ENCODE data around the gene APBB2. TPM values are rescaled to one million over a fixed set of nuclear protein-coding genes. Genes with fewer than 3 reads are reported as not detected.

Gene APBB2
- polyA plus RNA-seq, 3 donors from 2014 or later, result not detected

DNA sequence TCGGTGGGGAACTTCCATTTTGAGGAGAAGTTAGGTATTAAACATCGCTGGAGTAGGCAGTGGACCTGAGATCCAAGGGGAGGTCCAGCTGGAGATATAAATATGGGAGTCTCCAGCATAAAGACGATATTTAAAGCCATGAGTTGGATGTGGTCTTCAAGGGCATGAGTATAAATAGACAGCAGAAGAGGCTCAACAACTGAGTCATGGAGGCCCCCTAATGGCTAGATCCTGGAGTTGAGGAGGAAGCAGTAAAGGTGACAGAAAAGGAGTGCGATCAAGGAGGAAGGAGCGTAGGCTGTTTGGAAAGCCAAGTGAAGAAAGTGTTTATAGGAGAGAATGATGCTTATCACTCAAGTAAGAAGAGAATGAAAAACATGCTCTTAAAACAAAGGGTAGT, 18.1 kb upstream of the APBB2 start:
- Mint-ChIP-seq H3K9me3 (peaks cover 0 to 5% (median 0%) of the 10 kb centered on the region in 6 donors), H3K27me3 (ENCODE audit: low read depth in 3 of 3) (peaks cover 0 to 4% (median 3%) of the 10 kb centered on the region in 3 donors), H3K4me3 (no peak overlapping the region), H3K4me1 (no peaks in the 10 kb centered on the region), H3K36me3 (no peaks in the 10 kb centered on the region), H3K27ac (no peak overlapping the region)
- DNase-seq, result no peak

- Mint-ChIP-seq H3K4me1 (no peaks in the 10 kb centered on the region), H3K27me3 (ENCODE audit: low read depth in 3 of 3) (peaks cover 0 to 3% (median 3%) of the 10 kb centered on the region in 3 donors), H3K27ac (no peak overlapping the region), H3K36me3 (no peaks in the 10 kb centered on the region), H3K4me3 (no peak overlapping the region), H3K9me3 (peaks cover 0 to 5% (median 0%) of the 10 kb centered on the region in 6 donors)
- no peak for DNase-seq
These were observed 13.6 kb upstream of the APBB2 start for GRCh38 chr4:41227902-41228301.

DNA sequence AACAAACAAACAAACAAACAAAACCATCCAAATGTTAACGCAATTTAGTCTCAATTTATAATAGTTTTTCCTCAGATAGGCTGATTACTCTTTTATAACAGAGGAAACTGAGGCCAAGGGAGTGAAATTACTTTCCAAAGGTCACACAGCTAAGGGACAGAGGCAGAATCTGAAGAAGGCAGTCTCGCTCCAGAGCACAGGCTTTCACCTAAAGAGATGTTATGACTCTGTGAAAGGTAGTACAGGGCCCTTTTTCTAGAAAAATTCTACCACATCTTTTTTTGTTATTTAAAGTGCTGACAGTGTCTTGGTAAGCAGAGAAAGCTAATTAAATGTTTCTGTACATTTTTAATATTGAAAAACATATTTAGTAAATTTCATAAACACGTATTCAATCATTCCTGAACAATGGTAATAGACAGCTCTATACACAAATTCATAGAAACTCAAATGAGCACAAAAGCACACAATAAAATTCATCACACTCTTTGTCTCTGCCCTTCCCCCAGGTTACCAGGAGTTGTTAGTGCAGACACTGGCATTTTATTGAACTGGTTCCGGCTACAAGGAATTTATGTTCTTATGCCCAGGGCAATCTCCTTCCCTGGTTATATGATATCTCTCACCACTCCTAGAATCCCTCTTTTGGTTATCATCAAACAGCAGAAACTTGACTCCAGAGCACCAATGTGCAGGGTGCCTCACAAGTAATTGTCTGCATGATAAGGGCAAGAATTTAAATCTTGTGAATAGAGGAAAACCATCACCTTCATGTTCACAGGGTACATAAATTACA, 7.7 kb upstream of the APBB2 start:
- Mint-ChIP-seq H3K27ac (no peak overlapping the region), H3K36me3 (no peaks in the 10 kb centered on the region), H3K9me3 (peaks cover 0 to 2% (median 0%) of the 10 kb centered on the region in 6 donors), H3K27me3 (ENCODE audit: low read depth in 3 of 3) (peaks cover 1 to 8% (median 6%) of the 10 kb centered on the region in 3 donors), H3K4me1 (peaks cover 0 to 2% of the 10 kb centered on the region in 2 donors), H3K4me3 (no peak overlapping the region)
- DNase-seq, result no peak

DNA sequence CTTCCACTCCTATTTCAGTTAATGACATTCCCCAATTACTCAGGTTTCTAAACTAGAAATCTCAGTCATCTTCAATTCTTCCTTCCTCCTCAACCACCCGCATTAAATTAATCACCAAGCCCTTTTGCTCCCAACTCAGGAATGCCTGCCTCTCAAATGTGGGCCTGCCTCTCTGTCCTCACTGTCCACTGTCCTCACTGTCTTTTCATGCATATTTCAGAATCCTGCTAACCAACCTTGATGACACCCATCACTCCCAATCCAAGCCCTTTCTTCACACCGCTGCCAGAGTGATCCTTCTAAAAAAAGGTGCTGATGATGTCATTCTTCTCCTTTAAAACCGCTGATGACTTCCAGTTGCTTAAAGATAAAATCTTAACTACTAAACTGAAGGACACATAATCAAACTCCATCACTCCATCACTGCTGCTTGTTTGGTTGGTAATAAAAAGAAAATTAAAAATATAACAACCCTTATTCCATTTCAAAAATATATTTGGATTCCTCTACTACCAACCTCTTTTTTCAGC, 5.1 kb upstream of the APBB2 start:
- DNase-seq, result no peak
- Mint-ChIP-seq H3K27ac (no peak overlapping the region), H3K4me3 (no peak overlapping the region), H3K36me3 (peaks cover 0 to 5% (median 4%) of the 10 kb centered on the region in 3 donors), H3K4me1 (peaks cover 6 to 21% of the 10 kb centered on the region in 2 donors), H3K27me3 (ENCODE audit: low read depth in 3 of 3) (peaks cover 10 to 15% (median 13%) of the 10 kb centered on the region in 3 donors), H3K9me3 (peaks cover 0 to 13% (median under 1%) of the 10 kb centered on the region in 6 donors)

- Mint-ChIP-seq H3K36me3 (peaks cover 0 to 5% (median 4%) of the 10 kb centered on the region in 3 donors), H3K27ac (no peak overlapping the region), H3K4me1 (peaks cover 6 to 21% of the 10 kb centered on the region in 2 donors), H3K9me3 (peaks cover 0 to 13% (median under 1%) of the 10 kb centered on the region in 6 donors), H3K27me3 (ENCODE audit: low read depth in 3 of 3) (peaks cover 10 to 15% (median 13%) of the 10 kb centered on the region in 3 donors), H3K4me3 (no peak overlapping the region)
- DNase-seq, result no peak
These were observed 4.4 kb upstream of the APBB2 start for GRCh38 chr4:41218703-41219102.

DNA sequence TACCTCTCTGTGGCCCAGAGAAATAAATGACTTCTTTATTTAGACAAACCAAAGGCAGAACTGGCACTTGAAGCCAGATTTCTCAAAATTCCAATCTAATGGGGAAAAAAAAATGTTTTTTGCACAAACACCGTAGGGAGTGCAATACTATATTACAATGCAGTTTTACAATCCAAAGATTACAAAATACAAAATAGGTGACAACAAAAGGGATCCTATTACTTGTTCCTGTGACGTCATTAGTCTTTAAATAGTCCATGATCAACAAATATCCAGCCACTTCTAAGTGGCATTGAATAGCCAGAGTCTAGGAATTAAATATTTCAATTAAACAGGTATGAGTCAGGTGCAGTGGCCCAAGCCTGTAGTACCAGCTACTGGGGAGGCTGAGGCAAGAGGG, 3.0 kb upstream of the APBB2 start:
- H3K27ac Mint-ChIP-seq, result no peak overlapping the region
- peaks cover 16 to 23% (median 17%) of the 10 kb centered on the region in 3 donors for H3K27me3 Mint-ChIP-seq (ENCODE audit: low read depth in 3 of 3)
- peaks cover 0 to 18% (median 2%) of the 10 kb centered on the region in 6 donors for H3K9me3 Mint-ChIP-seq
- H3K36me3 Mint-ChIP-seq, result peaks cover 0 to 5% (median 4%) of the 10 kb centered on the region in 3 donors
- peaks cover 6 to 21% of the 10 kb centered on the region in 2 donors for H3K4me1 Mint-ChIP-seq
- DNase-seq, result no peak
- H3K4me3 Mint-ChIP-seq, result no peak overlapping the region

DNA sequence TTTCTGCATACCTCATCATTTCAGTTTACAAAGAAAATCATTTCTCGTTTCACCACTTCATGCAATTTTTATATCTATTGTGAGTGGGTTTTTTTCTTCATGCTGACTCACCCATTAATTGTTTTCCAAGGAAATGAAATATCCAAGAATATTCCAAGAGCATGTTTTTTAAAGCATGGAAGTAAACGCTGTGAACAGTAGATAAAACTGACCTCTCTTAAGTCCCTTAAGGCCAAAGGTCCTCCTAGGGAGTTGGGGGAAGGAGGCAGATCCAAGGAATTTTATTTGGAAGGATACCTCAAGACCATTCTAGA, 2.6 kb upstream of the APBB2 start:
- Mint-ChIP-seq H3K4me3 (peak overlapping the region; percentile 7 to 67 (median 50)), H3K27me3 (ENCODE audit: low read depth in 3 of 3) (peaks cover 17 to 23% (median 20%) of the 10 kb centered on the region in 3 donors), H3K9me3 (peaks cover 0 to 18% (median 2%) of the 10 kb centered on the region in 6 donors), H3K4me1 (peaks cover 6 to 21% of the 10 kb centered on the region in 2 donors), H3K36me3 (peaks cover 0 to 5% (median 4%) of the 10 kb centered on the region in 3 donors), H3K27ac (no peak overlapping the region)
- no peak for DNase-seq

DNA sequence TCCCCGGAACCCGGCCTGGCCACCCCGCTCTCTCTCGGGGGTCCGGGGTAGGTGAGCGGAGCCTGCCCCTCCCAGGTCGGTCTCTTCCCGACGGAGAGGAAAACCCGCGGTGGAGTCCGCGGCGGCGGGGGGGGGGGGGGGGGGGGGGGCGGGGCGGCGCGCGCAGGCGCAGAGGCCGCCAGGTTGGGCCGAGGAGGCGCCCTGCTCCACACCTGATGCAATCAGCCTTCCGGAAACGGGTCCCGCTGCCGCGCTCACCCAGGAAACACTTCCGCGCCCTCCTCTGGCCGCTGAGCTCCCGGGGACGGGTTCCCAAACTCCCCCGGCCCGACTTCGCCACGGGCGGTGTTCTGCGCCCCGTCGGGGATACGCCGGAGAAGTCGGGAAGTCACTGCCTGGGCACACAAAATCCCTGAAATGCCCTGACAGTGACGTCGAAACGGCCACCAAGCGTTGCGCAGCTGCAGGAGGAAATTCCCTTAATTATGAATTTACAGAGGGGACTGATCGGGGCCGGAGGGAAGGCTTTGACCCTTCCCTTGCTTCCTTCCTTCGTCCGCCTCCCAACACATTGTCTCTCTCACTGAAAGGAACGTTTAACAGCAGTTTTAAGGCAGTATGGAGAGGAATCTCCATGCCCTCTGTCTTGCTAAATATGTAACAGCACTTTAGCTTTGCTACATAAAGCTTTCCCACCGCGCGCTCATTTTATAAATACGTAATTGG, 2.1 kb upstream of the APBB2 start:
- H3K4me3 Mint-ChIP-seq, result peak overlapping the region; percentile 7 to 67 (median 50)
- peaks cover 6 to 21% of the 10 kb centered on the region in 2 donors for H3K4me1 Mint-ChIP-seq
- no peak for DNase-seq
- H3K9me3 Mint-ChIP-seq, result peaks cover 0 to 18% (median 2%) of the 10 kb centered on the region in 6 donors
- peaks cover 0 to 5% (median 4%) of the 10 kb centered on the region in 3 donors for H3K36me3 Mint-ChIP-seq
- peaks cover 17 to 28% (median 20%) of the 10 kb centered on the region in 3 donors for H3K27me3 Mint-ChIP-seq (ENCODE audit: low read depth in 3 of 3)
- H3K27ac Mint-ChIP-seq, result no peak overlapping the region

DNA sequence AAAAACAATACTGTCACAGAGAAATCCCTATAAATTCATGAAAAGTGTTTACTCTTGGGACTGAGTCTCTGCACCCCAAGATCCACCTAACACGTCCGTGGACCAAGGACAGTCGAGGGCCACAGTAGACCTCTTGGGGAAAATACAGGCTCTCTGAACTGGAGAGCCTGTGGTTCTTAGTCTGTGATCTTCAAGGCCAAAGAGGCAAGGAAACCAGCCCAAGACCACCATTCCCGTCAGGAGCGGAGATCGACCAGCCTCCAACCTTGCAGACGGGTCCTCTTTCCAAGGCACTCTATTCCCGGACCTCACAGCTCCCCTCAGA, 1.6 kb upstream of the APBB2 start:
- no peak overlapping the region for H3K27ac Mint-ChIP-seq
- DNase-seq, result no peak
- peaks cover 6 to 21% of the 10 kb centered on the region in 2 donors for H3K4me1 Mint-ChIP-seq
- H3K27me3 Mint-ChIP-seq (ENCODE audit: low read depth in 3 of 3), result peaks cover 17 to 25% (median 20%) of the 10 kb centered on the region in 3 donors
- peaks cover 0 to 18% (median 2%) of the 10 kb centered on the region in 6 donors for H3K9me3 Mint-ChIP-seq
- H3K36me3 Mint-ChIP-seq, result peaks cover 0 to 5% (median 4%) of the 10 kb centered on the region in 3 donors
- H3K4me3 Mint-ChIP-seq, result peak overlapping the region; percentile 24 to 69 (median 43)

- Mint-ChIP-seq H3K4me1 (peaks cover 6 to 21% of the 10 kb centered on the region in 2 donors), H3K27me3 (ENCODE audit: low read depth in 3 of 3) (peaks cover 16 to 24% (median 20%) of the 10 kb centered on the region in 3 donors), H3K9me3 (peaks cover 0 to 18% (median 1%) of the 10 kb centered on the region in 6 donors), H3K36me3 (peaks cover 0 to 5% (median 4%) of the 10 kb centered on the region in 3 donors), H3K4me3 (peak overlapping the region in 2 of 5 donors; percentile 48 to 62), H3K27ac (no peak overlapping the region)
- no peak for DNase-seq
These were observed 813 bp upstream of the APBB2 start for GRCh38 chr4:41215155-41215554.

DNA sequence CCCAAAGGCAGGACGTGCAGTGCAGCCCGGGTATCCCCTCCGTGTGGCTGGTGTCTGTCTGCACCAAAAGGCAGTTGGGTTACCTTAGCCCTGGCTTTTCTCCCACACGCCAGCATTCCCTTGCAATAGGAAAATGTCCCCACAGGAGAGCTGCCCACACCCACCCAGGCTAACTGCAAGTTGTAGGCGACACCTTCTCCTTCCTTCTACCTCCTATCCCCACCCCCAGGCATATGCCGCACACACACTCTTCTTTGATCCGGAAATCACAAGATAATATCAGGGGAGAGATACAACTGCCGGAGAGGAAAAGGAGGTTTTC, 444 bp upstream of the APBB2 start:
- peaks cover 14 to 22% (median 20%) of the 10 kb centered on the region in 3 donors for H3K27me3 Mint-ChIP-seq (ENCODE audit: low read depth in 3 of 3)
- H3K4me1 Mint-ChIP-seq, result peaks cover 6 to 21% of the 10 kb centered on the region in 2 donors
- peaks cover 0 to 18% (median 1%) of the 10 kb centered on the region in 6 donors for H3K9me3 Mint-ChIP-seq
- peak overlapping the region in 2 of 5 donors; percentile 48 for H3K4me3 Mint-ChIP-seq
- H3K36me3 Mint-ChIP-seq, result peaks cover 0 to 5% (median 4%) of the 10 kb centered on the region in 3 donors
- H3K27ac Mint-ChIP-seq, result no peak overlapping the region
- DNase-seq, result no peak

DNA sequence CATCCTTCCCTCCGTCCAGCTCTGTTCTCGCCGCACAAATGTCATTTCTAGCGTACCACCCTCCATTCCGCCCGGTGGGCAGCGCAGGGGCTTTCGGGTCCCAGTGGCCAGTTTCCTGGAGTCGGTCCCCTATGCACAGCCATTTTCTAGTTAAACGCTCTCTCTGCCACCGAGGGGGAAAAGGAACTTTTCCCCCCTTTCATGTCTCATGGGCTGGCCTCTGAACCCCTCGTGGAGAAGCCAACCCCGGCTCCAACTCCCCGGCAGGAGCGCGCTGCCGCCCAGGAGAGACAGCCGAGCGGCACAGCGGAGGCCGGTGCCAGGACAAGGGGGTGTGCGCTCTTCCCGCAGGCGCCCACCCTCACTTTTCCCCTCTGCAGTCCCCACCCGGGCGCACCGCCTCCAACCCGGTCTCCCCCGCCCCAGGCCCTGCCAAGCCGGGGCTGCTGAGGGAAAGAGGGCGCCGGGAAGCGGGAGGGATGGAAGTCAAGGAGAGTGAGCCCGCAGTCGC, 662 bp downstream of the APBB2 start:
- peaks cover 0 to 18% (median 1%) of the 10 kb centered on the region in 6 donors for H3K9me3 Mint-ChIP-seq
- H3K4me1 Mint-ChIP-seq, result peaks cover 6 to 21% of the 10 kb centered on the region in 2 donors
- H3K27me3 Mint-ChIP-seq (ENCODE audit: low read depth in 3 of 3), result peaks cover 14 to 22% (median 20%) of the 10 kb centered on the region in 3 donors
- peaks cover 0 to 5% (median 4%) of the 10 kb centered on the region in 3 donors for H3K36me3 Mint-ChIP-seq
- no peak for DNase-seq
- peak overlapping the region in 2 of 5 donors; percentile 36 to 48 for H3K4me3 Mint-ChIP-seq
- H3K27ac Mint-ChIP-seq, result no peak overlapping the region

- peaks cover 14 to 22% (median 20%) of the 10 kb centered on the region in 3 donors for H3K27me3 Mint-ChIP-seq (ENCODE audit: low read depth in 3 of 3)
- peak overlapping the region in 2 of 5 donors; percentile 6 to 42 for H3K4me3 Mint-ChIP-seq
- peaks cover 0 to 18% (median 2%) of the 10 kb centered on the region in 6 donors for H3K9me3 Mint-ChIP-seq
- no peak overlapping the region for H3K27ac Mint-ChIP-seq
- peaks cover 0 to 5% (median 4%) of the 10 kb centered on the region in 3 donors for H3K36me3 Mint-ChIP-seq
- no peak for DNase-seq
- peaks cover 6 to 21% of the 10 kb centered on the region in 2 donors for H3K4me1 Mint-ChIP-seq
These were observed 1.6 kb downstream of the APBB2 start for GRCh38 chr4:41212616-41213203.
